CD14-positive monocyte (primary cell): Measurements from ENCODE around the gene ZFHX2. TPM values are rescaled to one million over a fixed set of nuclear protein-coding genes. Genes with fewer than 3 reads are reported as not detected.

Experiments used
- DNase-seq, 3 donors: peaks; one replicate each; pipeline ENCODE4 v3.0.0-alpha.2; 2011 to 2022
- H2AFZ ChIP-seq: 2 replicates; pipeline ENCODE4 v1.6.0; 2012; ENCODE audit warnings: mild to moderate bottlenecking, low read depth, low read length, inconsistent platforms; ENCODE audit not compliant: insufficient read depth, poor library complexity, severe bottlenecking
- H3K27ac ChIP-seq, 2 donors: 1 replicate in 1 of 2; 2 replicates in 1 of 2; pipeline ENCODE4 v1.5.1; 2012 to 2013; ENCODE audit warnings: low read length in 2 of 2, control low read depth in 1 of 2, inconsistent platforms in 1 of 2, low read depth in 1 of 2, mild to moderate bottlenecking in 1 of 2
- H3K27me3 ChIP-seq, 2 donors: one replicate each; pipeline versions ENCODE4 v1.6.0 to v1.6.1; 2011 to 2013; ENCODE audit warnings: low read length in 2 of 2; ENCODE audit not compliant: control insufficient read depth in 2 of 2, insufficient read depth in 2 of 2
- H3K36me3 ChIP-seq, 2 donors: replicated peaks in 1 of 2; 1 replicate in 1 of 2; 2 replicates in 1 of 2; pipeline versions ENCODE4 v1.5.1 to v1.6.1; 2012 to 2013; ENCODE audit warnings: low read length in 2 of 2, control low read depth in 1 of 2, inconsistent platforms in 1 of 2, mild to moderate bottlenecking in 1 of 2; ENCODE audit not compliant: insufficient read depth in 2 of 2, control insufficient read depth in 1 of 2
- H3K4me1 ChIP-seq, 2 donors: 1 replicate in 1 of 2; 2 replicates in 1 of 2; pipeline versions ENCODE4 v1.5.1 to v1.6.1; 2012 to 2013; ENCODE audit warnings: low read length in 2 of 2, control low read depth in 1 of 2, inconsistent platforms in 1 of 2, mild to moderate bottlenecking in 1 of 2, moderate library complexity in 1 of 2; ENCODE audit not compliant: insufficient read depth in 2 of 2, control insufficient read depth in 1 of 2
- H3K4me2 ChIP-seq: replicated peaks from 2 replicates; pipeline ENCODE3; 2012; ENCODE audit warnings: low read length, moderate library complexity, mild to moderate bottlenecking; ENCODE audit not compliant: poor library complexity, severe bottlenecking; ENCODE audit errors: extremely low read depth
- H3K4me3 ChIP-seq, 3 experiments: fragments of 200-600 bp in 1 of 3; sonication (generic) in 1 of 3; replicated peaks in 1 of 3; 1 replicate in 2 of 3; 2 replicates in 1 of 3; pipeline ENCODE4 v1.5.1; 2011 to 2013; ENCODE audit warnings: low read length in 3 of 3, mild to moderate bottlenecking in 3 of 3, control low read depth in 2 of 3, low read depth in 2 of 3, inconsistent platforms in 1 of 3, moderate library complexity in 1 of 3
- H3K79me2 ChIP-seq: 2 replicates; pipeline ENCODE4 v1.6.0; 2012; ENCODE audit warnings: mild to moderate bottlenecking, control low read depth, inconsistent platforms, low read length, moderate library complexity; ENCODE audit not compliant: insufficient read depth
- H3K9ac ChIP-seq: 2 replicates; pipeline ENCODE4 v1.6.0; 2017; ENCODE audit warnings: low read length, mild to moderate bottlenecking; ENCODE audit not compliant: insufficient read depth, poor library complexity, severe bottlenecking
- H3K9me3 ChIP-seq, 2 donors: replicated peaks in 1 of 2; 1 replicate in 1 of 2; 2 replicates in 1 of 2; pipeline versions ENCODE4 v1.5.1 to v1.6.1; 2012 to 2013; ENCODE audit warnings: low read length in 2 of 2, control low read depth in 1 of 2; ENCODE audit not compliant: control insufficient read depth in 1 of 2, insufficient read depth in 1 of 2
- H4K20me1 ChIP-seq: 2 replicates; pipeline ENCODE4 v1.6.0; 2012; ENCODE audit warnings: mild to moderate bottlenecking, low read length, control low read depth, moderate library complexity; ENCODE audit not compliant: insufficient read depth
- H3K27ac Mint-ChIP-seq, 7 donors: one replicate each; pipeline ENCODE4 v1.8.0; 2020; ENCODE audit warnings: mild to moderate bottlenecking in 7 of 7, mixed read lengths in 7 of 7, moderate library complexity in 6 of 7, inconsistent platforms in 2 of 7
- H3K27me3 Mint-ChIP-seq, 3 donors: one replicate each; pipeline ENCODE4 v1.8.0; 2021 to 2022; ENCODE audit warnings: low read depth in 3 of 3, mild to moderate bottlenecking in 3 of 3, mixed read lengths in 3 of 3, moderate library complexity in 3 of 3, inconsistent platforms in 1 of 3
- H3K36me3 Mint-ChIP-seq, 2 donors: one replicate each; pipeline ENCODE4 v1.8.0; 2020; ENCODE audit warnings: mixed read lengths in 2 of 2, inconsistent platforms in 1 of 2, mild to moderate bottlenecking in 1 of 2
- H3K4me1 Mint-ChIP-seq: one replicate; pipeline ENCODE4 v1.8.0; 2020; ENCODE audit warnings: mild to moderate bottlenecking, mixed read lengths
- H3K4me3 Mint-ChIP-seq, 2 donors: one replicate each; pipeline ENCODE4 v1.8.0; 2020; ENCODE audit warnings: mild to moderate bottlenecking in 2 of 2, mixed read lengths in 2 of 2, moderate library complexity in 1 of 2
- H3K9me3 Mint-ChIP-seq, 7 donors: one replicate each; pipeline ENCODE4 v1.8.0; 2020 to 2022; ENCODE audit warnings: mixed read lengths in 7 of 7, mild to moderate bottlenecking in 6 of 7, moderate library complexity in 6 of 7, inconsistent platforms in 2 of 7
- CTCF ChIP-seq: fragments of 200-600 bp; IDR thresholded peaks from one replicate; pipeline ENCODE4 v1.8.0; 2022; ENCODE audit warnings: antibody characterized with exemption, mild to moderate bottlenecking
- WGBS: methylation state at CpG from one replicate; pipeline ENCODE4 v1.1.5; 2013; ENCODE audit warnings: missing lambda C conversion rate; ENCODE audit not compliant: insufficient coverage; 5-methylcytosine and 5-hydroxymethylcytosine counted together
- intact Hi-C, 2 donors: fragments of 100-400 bp; cut with micrococcal nuclease; formaldehyde crosslinking; loops; one replicate each; pipeline versions ENCODE4 v1.15.0 to v1.15.1; 2023
- polyA plus RNA-seq, 3 donors: library from polyadenylated mRNA; depleted of rRNA in 1 of 3; unstranded in 2 of 3; stranded (reverse) in 1 of 3; fragments of 300-500 nt in 2 of 3; fragments of >200 nt in 1 of 3; fragmentation: Illumina TruSeq in 2 of 3; gene quantifications; 1 replicate in 2 of 3; 2 replicates in 1 of 3; pipeline ENCODE4 v1.2.3, GENCODE V29; 2012 to 2021

ZFHX2 gene
- polyA plus RNA-seq, 3 donors = 0.01 to 0.07 TPM; not detected in 1

DNA sequence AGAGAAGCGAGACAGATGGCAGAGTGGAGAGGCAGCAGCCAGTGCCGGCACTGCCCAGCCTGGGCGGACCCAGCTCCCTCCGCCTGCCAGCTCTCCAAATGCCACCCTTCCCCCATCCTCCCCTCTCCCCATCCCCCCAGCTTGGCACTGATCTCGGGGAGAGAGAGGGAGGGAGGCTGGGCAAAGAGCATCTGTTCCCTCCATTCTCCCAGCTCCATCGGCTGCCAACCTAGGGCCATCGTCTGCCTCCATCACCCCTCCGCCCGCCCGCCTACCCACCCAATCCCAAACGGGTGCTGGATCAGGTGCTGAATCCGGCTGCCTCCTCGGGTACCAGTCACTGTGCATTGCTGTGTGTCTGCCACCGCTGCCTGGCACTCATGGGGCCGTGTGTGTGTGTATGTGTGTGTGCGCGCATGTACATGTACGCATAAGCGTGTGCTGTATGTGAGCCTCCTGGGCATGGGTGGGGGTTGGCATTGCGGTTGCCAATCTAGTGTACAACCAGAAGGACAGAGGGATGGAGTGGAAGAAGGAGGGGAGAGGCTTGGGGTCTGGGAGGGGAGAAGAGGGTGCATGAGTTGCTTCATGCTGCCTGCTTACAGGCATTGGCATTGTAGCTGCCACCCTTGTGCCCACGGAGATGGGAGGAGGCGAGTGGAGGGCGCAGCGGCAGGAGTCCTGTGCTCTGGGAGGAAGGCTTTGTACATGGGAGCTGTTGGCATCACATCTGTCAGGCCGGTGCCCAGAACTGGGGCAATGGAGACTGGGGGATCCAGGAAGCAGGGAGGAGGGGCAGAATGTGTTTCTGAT, 38.4 kb downstream of the ZFHX2 start:
- H3K4me1 ChIP-seq = no peaks in the 10 kb centered on the region
- H3K27me3 ChIP-seq = no peaks in the 10 kb centered on the region
- Mint-ChIP-seq H3K4me1 (peaks cover 6% of the 10 kb centered on the region), H3K36me3 (peaks cover 0 to 3% of the 10 kb centered on the region in 2 donors), H3K9me3 (no peaks in the 10 kb centered on the region), H3K27me3 (peaks cover 2 to 8% (median 3%) of the 10 kb centered on the region in 3 donors), H3K4me3 (no peak overlapping the region), H3K27ac (peak overlapping the region in 1 of 7 donors; percentile 24)
- no peak overlapping the region for H3K9ac ChIP-seq
- no peak for TF ChIP-seq CTCF
- DNase-seq = no peak
- no peak overlapping the region for H3K27ac ChIP-seq
- no peak overlapping the region for H2AFZ ChIP-seq
- WGBS = 96% methylated on average over 14 of the region's 25 CpGs
- no peaks in the 10 kb centered on the region for H3K9me3 ChIP-seq
- no peak overlapping the region for H3K4me2 ChIP-seq
- intact Hi-C loops = no loop called here
- no peaks in the 10 kb centered on the region for H3K79me2 ChIP-seq
- H3K4me3 ChIP-seq = no peak overlapping the region
- H4K20me1 ChIP-seq = no peaks in the 10 kb centered on the region
- H3K36me3 ChIP-seq = no peaks in the 10 kb centered on the region

DNA sequence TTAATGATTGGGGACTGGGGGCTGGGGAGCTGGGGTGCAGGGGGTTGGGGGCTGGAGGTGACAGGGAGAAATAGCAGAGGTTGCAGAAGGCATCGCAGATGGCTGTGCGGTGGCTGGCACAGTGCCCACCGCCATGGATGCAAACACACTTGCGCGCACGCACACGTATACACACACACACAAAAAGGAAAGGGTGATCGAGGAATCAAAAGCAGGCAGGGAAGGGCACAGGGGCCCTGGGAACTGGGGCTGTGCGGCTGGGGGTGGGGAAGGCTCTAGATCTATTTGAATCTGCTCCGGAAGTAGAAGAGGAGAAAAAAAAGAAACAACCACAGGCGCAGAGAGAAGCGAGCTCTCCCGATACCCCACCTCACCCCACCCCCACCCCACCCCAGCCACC, 39.4 kb downstream of the ZFHX2 start:
- Histone ChIP-seq H3K4me3 (no peak overlapping the region), H3K36me3 (no peaks in the 10 kb centered on the region), H3K27ac (no peak overlapping the region), H3K9ac (no peak overlapping the region), H4K20me1 (no peaks in the 10 kb centered on the region), H3K4me1 (no peaks in the 10 kb centered on the region), H3K27me3 (no peaks in the 10 kb centered on the region), H3K9me3 (no peaks in the 10 kb centered on the region), H2AFZ (no peak overlapping the region), H3K4me2 (no peak overlapping the region), H3K79me2 (no peaks in the 10 kb centered on the region)
- TF ChIP-seq CTCF = no peak
- DNase-seq = no peak
- Mint-ChIP-seq H3K4me3 (peak overlapping the region; percentile 40 to 76), H3K27ac (peak overlapping the region in 1 of 7 donors; percentile 25), H3K36me3 (peaks cover 0 to 3% of the 10 kb centered on the region in 2 donors), H3K4me1 (peaks cover 6% of the 10 kb centered on the region), H3K27me3 (peaks cover 0 to 8% (median 3%) of the 10 kb centered on the region in 3 donors), H3K9me3 (no peaks in the 10 kb centered on the region)
- intact Hi-C loops = no loop called here
- no CpG with 5 or more reads among the region's 13 CpGs for WGBS
